Astrocyte (in vitro differentiated cells and primary cell): ENCODE measurements around the gene NTM. TPM values are rescaled to one million over a fixed set of nuclear protein-coding genes. Genes with fewer than 3 reads are reported as not detected.

Experiments
- DNase-seq: peaks from one replicate; pipeline ENCODE4 v3.0.0-alpha.2; 2010; ENCODE audit warnings: low read depth
- FAIRE-seq: peaks from 2 replicates; lab custom pipeline; 2011; peaks lifted over from hg19 to GRCh38; lab: Jason Lieb, UNC
- H2AFZ ChIP-seq: 2 replicates; pipeline ENCODE4 v1.6.0; 2012; ENCODE audit warnings: low read depth, low read length, inconsistent platforms
- H3K27ac ChIP-seq: 2 replicates; pipeline ENCODE4 v1.5.1; 2011; ENCODE audit warnings: low read depth, low read length, inconsistent platforms
- H3K27me3 ChIP-seq: 2 replicates; pipeline ENCODE4 v1.6.0; 2011; ENCODE audit warnings: low read length, inconsistent platforms; ENCODE audit not compliant: insufficient read depth
- H3K36me3 ChIP-seq: 2 replicates; pipeline ENCODE4 v1.5.1; 2011; ENCODE audit warnings: low read length, inconsistent platforms; ENCODE audit not compliant: insufficient read depth
- H3K4me1 ChIP-seq: 2 replicates; pipeline ENCODE4 v1.5.1; 2011; ENCODE audit warnings: low read length, inconsistent platforms; ENCODE audit not compliant: insufficient read depth
- H3K4me2 ChIP-seq: 2 replicates; pipeline ENCODE4 v1.6.0; 2012; ENCODE audit warnings: low read length, inconsistent platforms
- H3K4me3 ChIP-seq: 2 replicates; pipeline ENCODE4 v1.5.1; 2011; ENCODE audit warnings: low read depth, mild to moderate bottlenecking, low read length, inconsistent platforms; ENCODE audit not compliant: insufficient read depth
- H3K79me2 ChIP-seq: 2 replicates; pipeline ENCODE4 v1.6.0; 2012; ENCODE audit warnings: mild to moderate bottlenecking, low read length, inconsistent platforms; ENCODE audit not compliant: insufficient read depth
- H3K9ac ChIP-seq: 2 replicates; pipeline ENCODE4 v1.6.0; 2012; ENCODE audit warnings: mild to moderate bottlenecking, low read length, inconsistent platforms
- H3K9me3 ChIP-seq: 2 replicates; pipeline ENCODE4 v1.5.1; 2012; ENCODE audit warnings: low read depth, mild to moderate bottlenecking, low read length, inconsistent platforms; ENCODE audit not compliant: insufficient read depth
- H4K20me1 ChIP-seq: 2 replicates; pipeline ENCODE4 v1.6.0; 2012; ENCODE audit warnings: low read length, inconsistent platforms; ENCODE audit not compliant: insufficient read depth
- H3K27ac Mint-ChIP-seq: one replicate; pipeline ENCODE4 v1.8.0; 2021; ENCODE audit warnings: mild to moderate bottlenecking, mixed read lengths; ENCODE audit not compliant: unreplicated experiment
- H3K27me3 Mint-ChIP-seq: one replicate; pipeline ENCODE4 v1.8.0; 2021; ENCODE audit warnings: low read depth, mixed read lengths; ENCODE audit not compliant: unreplicated experiment
- H3K36me3 Mint-ChIP-seq: one replicate; pipeline ENCODE4 v1.8.0; 2021; ENCODE audit warnings: low read depth, mixed read lengths; ENCODE audit not compliant: unreplicated experiment
- H3K4me1 Mint-ChIP-seq: one replicate; pipeline ENCODE4 v1.8.0; 2021; ENCODE audit warnings: low read depth, mixed read lengths; ENCODE audit not compliant: unreplicated experiment
- H3K4me3 Mint-ChIP-seq: one replicate; pipeline ENCODE4 v1.8.0; 2021; ENCODE audit warnings: mild to moderate bottlenecking, moderate library complexity, mixed read lengths; ENCODE audit not compliant: unreplicated experiment
- H3K9me3 Mint-ChIP-seq: one replicate; pipeline ENCODE4 v1.8.0; 2021; ENCODE audit warnings: mild to moderate bottlenecking, mixed read lengths; ENCODE audit not compliant: unreplicated experiment
- EZH2 ChIP-seq: IDR thresholded peaks from 2 replicates; pipeline ENCODE4 v1.6.1; 2012; ENCODE audit warnings: mild to moderate bottlenecking, low read length, inconsistent platforms; ENCODE audit not compliant: insufficient read depth
- total RNA-seq: library from RNA; stranded (reverse); gene quantifications from 2 replicates; pipeline ENCODE4 v1.2.1, GENCODE V29; 2021
- TF ChIP-seq, protein P1 (sequence below): IDR thresholded peaks from 2 replicates; pipeline ENCODE4 v1.5.1; 2011; ENCODE audit warnings: low read depth, mild to moderate bottlenecking, inconsistent platforms, low read length, moderate library complexity; ENCODE audit not compliant: insufficient read depth

NTM gene
- total RNA-seq, 1 donor from 2014 or later = 98.2 TPM

DNA sequence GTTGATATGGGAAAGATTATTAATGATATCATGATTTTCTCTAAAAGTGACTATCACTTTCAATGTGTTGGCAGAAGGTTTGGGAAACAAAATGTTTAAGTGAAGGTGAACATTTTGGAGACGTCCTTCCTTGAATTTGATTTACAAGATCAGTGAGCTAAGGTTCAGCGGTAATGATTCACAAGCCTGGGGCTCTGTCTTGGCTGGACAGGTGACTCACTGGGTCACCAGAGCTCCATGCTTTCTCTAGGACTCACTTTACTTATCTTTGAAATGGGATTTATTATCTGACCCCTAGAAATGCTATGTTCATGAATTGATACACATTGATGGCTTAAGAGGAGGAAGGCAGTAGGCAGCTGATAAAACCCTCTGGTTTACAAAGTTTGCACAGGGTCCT, 437.5 kb downstream of the NTM start:
- DNase-seq (no peak), FAIRE-seq (no peak)
- Mint-ChIP-seq H3K36me3 (no peaks in the 10 kb centered on the region), H3K4me3 (no peak overlapping the region), H3K9me3 (peaks cover 3% of the 10 kb centered on the region), H3K27ac (no peak overlapping the region), H3K27me3 (peaks cover 23% of the 10 kb centered on the region), H3K4me1 (no peaks in the 10 kb centered on the region)
- no peak overlapping the region for H3K4me3 ChIP-seq
- H3K4me2 ChIP-seq = no peak overlapping the region
- peaks cover 6% of the 10 kb centered on the region for H3K4me1 ChIP-seq
- TF ChIP-seq, protein P1, sequence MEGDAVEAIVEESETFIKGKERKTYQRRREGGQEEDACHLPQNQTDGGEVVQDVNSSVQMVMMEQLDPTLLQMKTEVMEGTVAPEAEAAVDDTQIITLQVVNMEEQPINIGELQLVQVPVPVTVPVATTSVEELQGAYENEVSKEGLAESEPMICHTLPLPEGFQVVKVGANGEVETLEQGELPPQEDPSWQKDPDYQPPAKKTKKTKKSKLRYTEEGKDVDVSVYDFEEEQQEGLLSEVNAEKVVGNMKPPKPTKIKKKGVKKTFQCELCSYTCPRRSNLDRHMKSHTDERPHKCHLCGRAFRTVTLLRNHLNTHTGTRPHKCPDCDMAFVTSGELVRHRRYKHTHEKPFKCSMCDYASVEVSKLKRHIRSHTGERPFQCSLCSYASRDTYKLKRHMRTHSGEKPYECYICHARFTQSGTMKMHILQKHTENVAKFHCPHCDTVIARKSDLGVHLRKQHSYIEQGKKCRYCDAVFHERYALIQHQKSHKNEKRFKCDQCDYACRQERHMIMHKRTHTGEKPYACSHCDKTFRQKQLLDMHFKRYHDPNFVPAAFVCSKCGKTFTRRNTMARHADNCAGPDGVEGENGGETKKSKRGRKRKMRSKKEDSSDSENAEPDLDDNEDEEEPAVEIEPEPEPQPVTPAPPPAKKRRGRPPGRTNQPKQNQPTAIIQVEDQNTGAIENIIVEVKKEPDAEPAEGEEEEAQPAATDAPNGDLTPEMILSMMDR = no peak
- no peak for TF ChIP-seq EZH2
- no peak overlapping the region for H3K27ac ChIP-seq
- no peak overlapping the region for H2AFZ ChIP-seq
- H3K9ac ChIP-seq = no peak overlapping the region
- no peaks in the 10 kb centered on the region for H3K79me2 ChIP-seq
- H3K9me3 ChIP-seq = no peaks in the 10 kb centered on the region
- no peaks in the 10 kb centered on the region for H4K20me1 ChIP-seq
- H3K36me3 ChIP-seq = no peaks in the 10 kb centered on the region
- H3K27me3 ChIP-seq = no peaks in the 10 kb centered on the region

DNA sequence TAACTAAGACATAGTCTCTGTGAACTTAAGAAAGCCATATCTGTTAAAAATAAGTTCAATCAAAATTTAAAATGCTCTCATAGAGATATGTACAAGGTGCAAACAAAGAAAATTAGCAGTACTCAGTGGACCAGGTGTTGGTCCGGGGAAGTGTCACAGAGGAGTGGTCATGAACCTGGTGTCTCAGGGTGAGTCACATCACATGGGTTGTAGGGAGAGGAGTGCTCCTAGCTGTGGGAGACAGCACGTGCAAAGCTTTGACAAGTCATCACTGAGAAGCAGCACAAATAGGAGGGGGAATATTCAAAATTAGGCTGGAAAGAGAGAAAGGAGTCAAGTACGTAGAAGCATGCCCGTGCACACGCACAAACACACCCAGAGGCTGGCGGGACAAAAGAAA, 438.1 kb downstream of the NTM start:
- no peaks in the 10 kb centered on the region for H3K4me1 Mint-ChIP-seq
- Histone ChIP-seq H3K27me3 (no peaks in the 10 kb centered on the region), H3K4me1 (peaks cover 6% of the 10 kb centered on the region), H3K9ac (no peak overlapping the region), H2AFZ (no peak overlapping the region), H4K20me1 (no peaks in the 10 kb centered on the region), H3K79me2 (no peaks in the 10 kb centered on the region), H3K9me3 (no peaks in the 10 kb centered on the region), H3K36me3 (no peaks in the 10 kb centered on the region), H3K4me3 (no peak overlapping the region), H3K4me2 (no peak overlapping the region), H3K27ac (no peak overlapping the region)
- no peak for TF ChIP-seq EZH2
- TF ChIP-seq, protein P1 = no peak
- peaks cover 3% of the 10 kb centered on the region for H3K9me3 Mint-ChIP-seq
- FAIRE-seq (no peak), DNase-seq (no peak)
- no peak overlapping the region for H3K4me3 Mint-ChIP-seq
- no peaks in the 10 kb centered on the region for H3K36me3 Mint-ChIP-seq
- peaks cover 20% of the 10 kb centered on the region for H3K27me3 Mint-ChIP-seq
- H3K27ac Mint-ChIP-seq = no peak overlapping the region

DNA sequence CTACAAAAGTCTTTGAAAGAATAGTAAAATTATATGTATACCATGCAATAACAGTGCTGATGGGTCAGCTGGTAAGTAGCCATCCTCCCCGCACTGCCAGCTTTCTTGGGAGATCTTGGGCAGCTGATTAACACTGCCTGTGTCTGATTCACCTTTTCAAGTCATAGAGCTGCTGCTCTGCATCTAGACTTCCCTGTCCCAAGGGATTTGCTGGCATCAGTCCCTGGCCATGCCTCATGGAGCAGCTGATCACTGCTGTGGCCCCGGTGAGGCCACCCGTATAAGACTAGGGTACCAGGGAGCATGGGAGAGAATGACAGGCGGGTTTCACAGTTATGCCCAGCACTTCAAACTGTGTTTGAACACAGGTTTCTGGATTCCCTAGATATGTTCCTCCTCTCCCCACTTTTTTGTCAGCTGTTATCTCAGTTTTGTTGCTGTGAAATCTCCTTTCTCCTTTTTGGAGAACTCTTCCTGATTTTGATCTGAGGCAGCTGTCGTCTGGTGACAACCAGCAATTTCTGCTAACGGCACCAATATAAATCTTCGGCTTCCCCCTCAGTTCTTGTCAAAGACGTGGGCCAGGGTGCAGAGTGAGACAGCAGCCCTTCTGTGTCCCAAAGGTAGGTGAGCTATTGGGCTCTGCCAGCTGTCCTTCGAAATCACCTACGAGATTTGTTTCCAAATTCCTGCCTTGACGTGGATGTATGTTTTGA, 438.9 kb downstream of the NTM start:
- Histone ChIP-seq H2AFZ (no peak overlapping the region), H3K79me2 (no peaks in the 10 kb centered on the region), H3K36me3 (no peaks in the 10 kb centered on the region), H3K9ac (no peak overlapping the region), H3K27me3 (no peaks in the 10 kb centered on the region), H4K20me1 (no peaks in the 10 kb centered on the region), H3K4me1 (peaks cover 6% of the 10 kb centered on the region), H3K4me2 (no peak overlapping the region), H3K27ac (no peak overlapping the region), H3K4me3 (no peak overlapping the region), H3K9me3 (no peaks in the 10 kb centered on the region)
- Mint-ChIP-seq H3K27me3 (peaks cover 15% of the 10 kb centered on the region), H3K9me3 (no peaks in the 10 kb centered on the region), H3K36me3 (no peaks in the 10 kb centered on the region), H3K27ac (no peak overlapping the region), H3K4me1 (no peaks in the 10 kb centered on the region), H3K4me3 (no peak overlapping the region)
- DNase-seq (no peak), FAIRE-seq (no peak)
- no peak for TF ChIP-seq EZH2
- TF ChIP-seq, protein P1 = no peak
